GM12878 (cell line): ENCODE measurements around the gene CAMTA1. TPM values are rescaled to one million over a fixed set of nuclear protein-coding genes. Genes with fewer than 3 reads are reported as not detected.

Experiments
- ATAC-seq: fragments of 200-7000 bp; cut with Tn5 transposase; 3 replicates; pipeline ENCODE4 v1.9.1; 2020; ENCODE audit warnings: mild to moderate bottlenecking, moderate library complexity
- BruUV-seq: library from RNA; stranded (reverse); fragments of 400-500 nt; replicated peaks from 2 replicates; lab custom pipeline; 2021; lab: Mats Ljungman, UMichigan
- CTCF ChIA-PET: fragments of 300-600 bp; sonication (Branson Sonifier 250); formaldehyde crosslinking; extraction: SDS; loops from one replicate; lab custom pipeline; 2021; ENCODE audit warnings: inconsistent platforms; lab: Yijun Ruan, JAX
- POLR2A ChIA-PET: fragments of 350-600 bp; formaldehyde crosslinking; extraction: SDS; loops from one replicate; lab custom pipeline; 2021; ENCODE audit warnings: inconsistent platforms; lab: Charles Lee
- RAD21 ChIA-PET: fragments of 300-600 bp; sonication (Branson Sonifier 250); formaldehyde crosslinking; loops from one replicate; lab custom pipeline; 2023; ENCODE audit warnings: antibody characterized with exemption; ENCODE audit not compliant: unreplicated experiment; lab: Charles Lee
- SMC1A ChIA-PET: fragments of 300-600 bp; sonication (Branson Sonifier 250); formaldehyde crosslinking; loops from one replicate; lab custom pipeline; 2023; ENCODE audit not compliant: unreplicated experiment, uncharacterized antibody; lab: Charles Lee
- DNase-seq: peaks from one replicate; pipeline ENCODE4 v3.0.0-alpha.2; 2011; ENCODE audit warnings: low read depth, low spot score
- FAIRE-seq: peaks from 3 replicates; lab custom pipeline; 2011; peaks lifted over from hg19 to GRCh38; lab: Jason Lieb, UNC
- H2AFZ ChIP-seq: 2 replicates; pipeline ENCODE4 v1.6.0; 2011; ENCODE audit warnings: low read depth, low read length, control low read depth; ENCODE audit not compliant: control insufficient read depth
- H3K27ac ChIP-seq: 2 replicates; pipeline ENCODE4 v1.5.1; 2011; ENCODE audit warnings: control low read depth; ENCODE audit not compliant: control insufficient read depth, insufficient read depth
- H3K27me3 ChIP-seq, 2 experiments: replicated peaks in 1 of 2; 2 replicates each; pipeline versions ENCODE4 v1.6.0 to v1.6.1; 2011; ENCODE audit warnings: low read length in 1 of 2; ENCODE audit not compliant: control insufficient read depth in 2 of 2, insufficient read depth in 2 of 2
- H3K36me3 ChIP-seq, 2 experiments: 2 replicates each; pipeline ENCODE4 v1.5.1; 2011; ENCODE audit warnings: low read length in 1 of 2; ENCODE audit not compliant: control insufficient read depth in 2 of 2, insufficient read depth in 2 of 2
- H3K4me1 ChIP-seq: 2 replicates; pipeline ENCODE4 v1.6.1; 2011; ENCODE audit warnings: mild to moderate bottlenecking, low read length, moderate library complexity, mixed read lengths; ENCODE audit not compliant: control insufficient read depth, insufficient read depth
- H3K4me2 ChIP-seq: 2 replicates; pipeline ENCODE4 v1.6.0; 2011; ENCODE audit warnings: control low read depth; ENCODE audit not compliant: control insufficient read depth, insufficient read depth
- H3K4me3 ChIP-seq: fragments of 200-600 bp; sonication (generic); 2 replicates; pipeline ENCODE4 v1.5.1; 2016
- H3K79me2 ChIP-seq: 2 replicates; pipeline ENCODE4 v1.6.0; 2011; ENCODE audit warnings: low read length; ENCODE audit not compliant: control insufficient read depth, insufficient read depth
- H3K9ac ChIP-seq: 2 replicates; pipeline ENCODE4 v1.8.0; 2011; ENCODE audit warnings: low read length, control low read depth, mixed read lengths; ENCODE audit not compliant: control insufficient read depth, insufficient read depth
- H3K9me3 ChIP-seq: replicated peaks from 3 replicates; pipeline ENCODE4 v1.5.1; 2011; ENCODE audit warnings: mild to moderate bottlenecking, low read length; ENCODE audit not compliant: control insufficient read depth, insufficient read depth
- H4K20me1 ChIP-seq: 2 replicates; pipeline ENCODE4 v1.6.0; 2011; ENCODE audit not compliant: control insufficient read depth, insufficient read depth
- BMI1 ChIP-seq: fragments of 450-650 bp; IDR thresholded peaks from 2 replicates; pipeline ENCODE4 v1.6.1; 2016; ENCODE audit warnings: mild to moderate bottlenecking, moderate library complexity, borderline replicate concordance
- CBFB ChIP-seq: IDR thresholded peaks from 2 replicates; pipeline ENCODE4 v1.6.1; 2016; ENCODE audit warnings: antibody characterized with exemption, low read depth
- CREM ChIP-seq: IDR thresholded peaks from 2 replicates; pipeline ENCODE4 v1.6.1; 2014; ENCODE audit warnings: antibody characterized with exemption, low read depth
- HDAC2 ChIP-seq: fragments of 200-600 bp; sonication (generic); IDR thresholded peaks from 2 replicates; pipeline ENCODE4 v1.6.1; 2017
- JUND ChIP-seq: IDR thresholded peaks from 2 replicates; pipeline ENCODE4 v1.6.1; 2012; ENCODE audit warnings: low read depth, mild to moderate bottlenecking, low read length, improper control_type of control experiment, moderate library complexity
- KLF5 ChIP-seq: fragments of 450-650 bp; IDR thresholded peaks from 2 replicates; pipeline ENCODE4 v1.6.1; 2014; ENCODE audit warnings: mild to moderate bottlenecking; ENCODE audit not compliant: partially characterized antibody
- MYB ChIP-seq: fragments of 150-350 bp; IDR thresholded peaks from 2 replicates; pipeline ENCODE4 v1.6.1; 2014; ENCODE audit warnings: mild to moderate bottlenecking, low read depth, low read length, borderline replicate concordance
- RBBP5 ChIP-seq: fragments of 200-600 bp; sonication (generic); conservative IDR thresholded peaks from 2 replicates; pipeline ENCODE4 v1.6.1; 2016
- SMARCA5 ChIP-seq: fragments of 450-650 bp; IDR thresholded peaks from 2 replicates; pipeline ENCODE4 v1.6.1; 2017; ENCODE audit warnings: mild to moderate bottlenecking
- ZSCAN29 ChIP-seq: fragments of 450-650 bp; IDR thresholded peaks from 2 replicates; pipeline ENCODE4 v1.6.1; 2017; ENCODE audit warnings: mild to moderate bottlenecking, moderate library complexity
- WGBS: methylation state at CpG from one replicate; pipeline ENCODE4 v1.1.6; 2016; ENCODE audit warnings: low lambda C conversion rate; ENCODE audit not compliant: insufficient replicate concordance, insufficient coverage; ENCODE audit errors: missing lambda C conversion rate; 5-methylcytosine and 5-hydroxymethylcytosine counted together
- in situ Hi-C: fragments of 300-500 bp; cut with MboI; formaldehyde crosslinking; loops from 9 replicates; pipeline ENCODE4 v1.14.3; 2018; ENCODE audit warnings: mixed read lengths
- intact Hi-C: fragments of 100-400 bp; cut with micrococcal nuclease; formaldehyde crosslinking; loops from one replicate; pipeline ENCODE4 v1.14.2; 2022; ENCODE audit not compliant: unreplicated experiment
- polyA plus RNA-seq, 11 experiments: library from polyadenylated mRNA; depleted of rRNA in 4 of 11; unstranded in 6 of 11; stranded (reverse) in 5 of 11; fragments of >200 nt; fragmentation: Nextera tagmentation in 4 of 11; fragmentation: Illumina TruSeq in 1 of 11; extraction: Ambion mirVana in 4 of 11; extraction: Trizol in 1 of 11; gene quantifications; 1 replicate in 1 of 11; 2 replicates in 10 of 11; pipeline versions ENCODE4 v1.2.1 to v1.2.3, GENCODE V29; 2011 to 2016; ENCODE audit warnings: inconsistent platforms in 2 of 11, missing spikeins in 2 of 11, low read depth in 1 of 11
- total RNA-seq, 4 experiments: library from RNA; depleted of rRNA in 3 of 4; stranded (reverse); fragments of >200 nt in 3 of 4; fragmentation: Illumina TruSeq in 1 of 4; extraction: Trizol in 1 of 4; gene quantifications; 2 replicates each; pipeline versions ENCODE4 v1.2.1 to v1.2.3, GENCODE V29; 2013 to 2021
- TF ChIP-seq, protein P1 (sequence below): IDR thresholded peaks from 2 replicates; pipeline ENCODE4 v1.6.1; 2012; ENCODE audit warnings: low read depth, low read length, improper control_type of control experiment
- TF ChIP-seq, protein P2 (sequence below): fragments of 450-650 bp; IDR thresholded peaks from 2 replicates; pipeline ENCODE4 v1.6.1; 2016; ENCODE audit warnings: mild to moderate bottlenecking, moderate library complexity, borderline replicate concordance

Gene CAMTA1
- total and polyA plus RNA-seq, 10 of the 15 experiments (the other 5 are each of a cell fraction or from before 2014, with no cell fraction given), result 37.7 to 148 (median 76.4) TPM

GRCh38 chr1:7098641-7099040 is 313.4 kb downstream of the CAMTA1 start:
- H2AFZ ChIP-seq, result no peak overlapping the region
- no TSS peak for BruUV-seq
- H3K4me1 ChIP-seq, result no peaks in the 10 kb centered on the region
- ChIA-PET SMC1A (no interaction called here), RAD21 (no interaction called here), CTCF (no interaction called here), POLR2A (no interaction called here)
- peaks cover 7 to 9% of the 10 kb centered on the region in 2 experiments; a peak in 3 of 4 replicates for H3K27me3 ChIP-seq
- DNase-seq, result no peak
- ATAC-seq, result no peak
- no peak overlapping the region for H3K27ac ChIP-seq
- no peaks in the 10 kb centered on the region for H4K20me1 ChIP-seq
- FAIRE-seq, result no peak
- no peak overlapping the region for H3K4me2 ChIP-seq
- H3K9me3 ChIP-seq, result no peaks in the 10 kb centered on the region
- no peak for TF ChIP-seq CBFB
- no peak for TF ChIP-seq ZSCAN29
- TF ChIP-seq, protein P1, sequence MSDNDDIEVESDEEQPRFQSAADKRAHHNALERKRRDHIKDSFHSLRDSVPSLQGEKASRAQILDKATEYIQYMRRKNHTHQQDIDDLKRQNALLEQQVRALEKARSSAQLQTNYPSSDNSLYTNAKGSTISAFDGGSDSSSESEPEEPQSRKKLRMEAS, result no peak
- TF ChIP-seq CREM, result no peak
- TF ChIP-seq KLF5, result no peak
- no peak for TF ChIP-seq JUND
- TF ChIP-seq HDAC2, result no peak
- TF ChIP-seq MYB, result no peak
- TF ChIP-seq BMI1, result no peak
- TF ChIP-seq RBBP5, result no peak
- TF ChIP-seq SMARCA5, result no peak
- TF ChIP-seq, protein P2, sequence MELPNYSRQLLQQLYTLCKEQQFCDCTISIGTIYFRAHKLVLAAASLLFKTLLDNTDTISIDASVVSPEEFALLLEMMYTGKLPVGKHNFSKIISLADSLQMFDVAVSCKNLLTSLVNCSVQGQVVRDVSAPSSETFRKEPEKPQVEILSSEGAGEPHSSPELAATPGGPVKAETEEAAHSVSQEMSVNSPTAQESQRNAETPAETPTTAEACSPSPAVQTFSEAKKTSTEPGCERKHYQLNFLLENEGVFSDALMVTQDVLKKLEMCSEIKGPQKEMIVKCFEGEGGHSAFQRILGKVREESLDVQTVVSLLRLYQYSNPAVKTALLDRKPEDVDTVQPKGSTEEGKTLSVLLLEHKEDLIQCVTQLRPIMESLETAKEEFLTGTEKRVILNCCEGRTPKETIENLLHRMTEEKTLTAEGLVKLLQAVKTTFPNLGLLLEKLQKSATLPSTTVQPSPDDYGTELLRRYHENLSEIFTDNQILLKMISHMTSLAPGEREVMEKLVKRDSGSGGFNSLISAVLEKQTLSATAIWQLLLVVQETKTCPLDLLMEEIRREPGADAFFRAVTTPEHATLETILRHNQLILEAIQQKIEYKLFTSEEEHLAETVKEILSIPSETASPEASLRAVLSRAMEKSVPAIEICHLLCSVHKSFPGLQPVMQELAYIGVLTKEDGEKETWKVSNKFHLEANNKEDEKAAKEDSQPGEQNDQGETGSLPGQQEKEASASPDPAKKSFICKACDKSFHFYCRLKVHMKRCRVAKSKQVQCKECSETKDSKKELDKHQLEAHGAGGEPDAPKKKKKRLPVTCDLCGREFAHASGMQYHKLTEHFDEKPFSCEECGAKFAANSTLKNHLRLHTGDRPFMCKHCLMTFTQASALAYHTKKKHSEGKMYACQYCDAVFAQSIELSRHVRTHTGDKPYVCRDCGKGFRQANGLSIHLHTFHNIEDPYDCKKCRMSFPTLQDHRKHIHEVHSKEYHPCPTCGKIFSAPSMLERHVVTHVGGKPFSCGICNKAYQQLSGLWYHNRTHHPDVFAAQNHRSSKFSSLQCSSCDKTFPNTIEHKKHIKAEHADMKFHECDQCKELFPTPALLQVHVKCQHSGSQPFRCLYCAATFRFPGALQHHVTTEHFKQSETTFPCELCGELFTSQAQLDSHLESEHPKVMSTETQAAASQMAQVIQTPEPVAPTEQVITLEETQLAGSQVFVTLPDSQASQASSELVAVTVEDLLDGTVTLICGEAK, result no peak
- in situ Hi-C loops (no loop called here), intact Hi-C loops (no loop called here)
- 35% methylated on average over 7 of the region's 7 CpGs for WGBS
- H3K36me3 ChIP-seq, result no peaks in the 10 kb centered on the region
- H3K4me3 ChIP-seq, result no peak overlapping the region
- H3K79me2 ChIP-seq, result no peaks in the 10 kb centered on the region
- no peak overlapping the region for H3K9ac ChIP-seq
